ENCODE results near the gene OAT. TPM values are rescaled to one million over a fixed set of nuclear protein-coding genes. Genes with fewer than 3 reads are reported as not detected.

Gene OAT
- total RNA-seq, 1 experiment from 2014 or later = 79.8 TPM

DNA sequence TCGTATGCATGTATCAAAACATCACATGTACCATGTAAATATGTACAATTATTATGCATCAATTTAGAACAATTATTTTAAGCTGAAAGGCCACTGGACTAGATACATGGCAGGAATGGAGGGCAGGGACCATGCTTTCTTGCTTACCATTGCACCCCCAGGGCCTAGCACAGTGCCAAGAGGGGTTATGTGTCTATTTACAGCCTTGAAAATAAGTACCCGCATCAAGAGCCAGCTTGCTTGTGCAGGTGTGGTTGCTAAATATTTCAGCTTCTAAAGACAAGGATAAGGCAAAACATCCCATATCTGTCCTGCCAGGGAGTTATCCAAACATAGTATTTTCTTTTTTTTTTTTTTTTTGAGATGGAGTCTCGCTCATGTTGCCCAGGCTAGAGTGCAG, 14.7 kb upstream of the OAT start:
- H3K4me1 ChIP-seq (ENCODE audit: insufficient read depth, low read length) = peaks cover 10% of the 10 kb centered on the region
- no peak for ATAC-seq
- ChIA-PET CTCF (no interaction called here), POLR2A (ENCODE audit: unreplicated experiment) (interaction anchor here (0.6 kb wide), 1 partner anchor 1287 kb away, joined by 9 read pairs; no protein-coding TSS in a partner anchor)
- H3K79me2 ChIP-seq (ENCODE audit: low read length) = no peaks in the 10 kb centered on the region
- no peak overlapping the region for H3K4me2 ChIP-seq (ENCODE audit: low read length)
- no TSS peak for BruUV-seq (replicated peaks)
- TF ChIP-seq EZH2phosphoT487 (IDR thresholded peaks at IDR 0.05; ENCODE audit: borderline replicate concordance, low read length) (no peak), EZH2 (IDR thresholded peaks at IDR 0.05; ENCODE audit: low read length, unreplicated experiment) (no peak)
- TF ChIP-seq, protein P1, sequence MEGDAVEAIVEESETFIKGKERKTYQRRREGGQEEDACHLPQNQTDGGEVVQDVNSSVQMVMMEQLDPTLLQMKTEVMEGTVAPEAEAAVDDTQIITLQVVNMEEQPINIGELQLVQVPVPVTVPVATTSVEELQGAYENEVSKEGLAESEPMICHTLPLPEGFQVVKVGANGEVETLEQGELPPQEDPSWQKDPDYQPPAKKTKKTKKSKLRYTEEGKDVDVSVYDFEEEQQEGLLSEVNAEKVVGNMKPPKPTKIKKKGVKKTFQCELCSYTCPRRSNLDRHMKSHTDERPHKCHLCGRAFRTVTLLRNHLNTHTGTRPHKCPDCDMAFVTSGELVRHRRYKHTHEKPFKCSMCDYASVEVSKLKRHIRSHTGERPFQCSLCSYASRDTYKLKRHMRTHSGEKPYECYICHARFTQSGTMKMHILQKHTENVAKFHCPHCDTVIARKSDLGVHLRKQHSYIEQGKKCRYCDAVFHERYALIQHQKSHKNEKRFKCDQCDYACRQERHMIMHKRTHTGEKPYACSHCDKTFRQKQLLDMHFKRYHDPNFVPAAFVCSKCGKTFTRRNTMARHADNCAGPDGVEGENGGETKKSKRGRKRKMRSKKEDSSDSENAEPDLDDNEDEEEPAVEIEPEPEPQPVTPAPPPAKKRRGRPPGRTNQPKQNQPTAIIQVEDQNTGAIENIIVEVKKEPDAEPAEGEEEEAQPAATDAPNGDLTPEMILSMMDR (conservative IDR thresholded peaks at IDR 0.05; ENCODE audit: low read depth, low read length) = no peak
- H3F3A ChIP-seq (ENCODE audit: low read length, unreplicated experiment) = no peaks in the 10 kb centered on the region
- H3K9me3 ChIP-seq (ENCODE audit: low read length) = no peaks in the 10 kb centered on the region
- no peaks in the 10 kb centered on the region for H3K9me2 ChIP-seq (replicated peaks; ENCODE audit: low read length)
- H3K36me3 ChIP-seq (ENCODE audit: low read depth, low read length) = no peaks in the 10 kb centered on the region
- intact Hi-C loops (cut with micrococcal nuclease) = no loop called here
- no peak for DNase-seq
- H3K4me3 ChIP-seq (ENCODE audit: low read length) = no peak overlapping the region
- H3K27me3 ChIP-seq (ENCODE audit: low read length) = no peaks in the 10 kb centered on the region
- H3K9ac ChIP-seq (ENCODE audit: low read length) = no peak overlapping the region
- H4K20me1 ChIP-seq (ENCODE audit: low read length) = no peaks in the 10 kb centered on the region
- no peak overlapping the region for H2AFZ ChIP-seq (ENCODE audit: low read length)
- H3K27ac ChIP-seq (ENCODE audit: low read length) = no peak overlapping the region

DNA sequence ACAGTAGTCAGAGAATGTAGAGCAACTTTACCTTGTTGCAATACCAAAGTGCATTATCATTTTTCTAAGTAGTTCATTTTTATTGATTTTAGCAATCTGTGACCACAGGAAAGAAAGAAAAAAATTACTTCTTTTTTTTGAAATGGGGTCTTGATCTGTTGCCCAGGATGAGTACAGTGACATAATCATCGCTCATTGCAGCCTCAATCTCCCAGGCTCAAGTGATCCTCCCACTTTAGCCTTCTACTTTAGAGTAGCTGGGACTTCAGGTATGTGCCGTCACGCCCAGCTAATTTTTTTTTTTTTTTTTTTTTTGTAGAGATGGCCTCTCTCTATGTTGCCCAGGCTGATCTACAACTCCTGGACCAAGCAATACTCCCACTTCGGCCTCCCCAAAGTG, 11.4 kb upstream of the OAT start:
- CTCF ChIA-PET = no interaction called here
- no peak overlapping the region for H3K4me2 ChIP-seq (ENCODE audit: low read length)
- no peaks in the 10 kb centered on the region for H3F3A ChIP-seq (ENCODE audit: low read length, unreplicated experiment)
- DNase-seq (no peak), ATAC-seq (no peak)
- no peak overlapping the region for H3K4me3 ChIP-seq (ENCODE audit: low read length)
- no peaks in the 10 kb centered on the region for H3K9me3 ChIP-seq (ENCODE audit: low read length)
- no peak overlapping the region for H2AFZ ChIP-seq (ENCODE audit: low read length)
- BruUV-seq (replicated peaks) = no TSS peak
- H3K27ac ChIP-seq (ENCODE audit: low read length) = no peak overlapping the region
- POLR2A ChIA-PET (ENCODE audit: unreplicated experiment) = no interaction called here
- no peaks in the 10 kb centered on the region for H3K9me2 ChIP-seq (replicated peaks; ENCODE audit: low read length)
- H3K79me2 ChIP-seq (ENCODE audit: low read length) = no peaks in the 10 kb centered on the region
- intact Hi-C loops (cut with micrococcal nuclease) = no loop called here
- H3K4me1 ChIP-seq (ENCODE audit: insufficient read depth, low read length) = peaks cover 13% of the 10 kb centered on the region
- H3K36me3 ChIP-seq (ENCODE audit: low read depth, low read length) = no peaks in the 10 kb centered on the region
- H3K27me3 ChIP-seq (ENCODE audit: low read length) = no peaks in the 10 kb centered on the region
- no peaks in the 10 kb centered on the region for H4K20me1 ChIP-seq (ENCODE audit: low read length)
- H3K9ac ChIP-seq (ENCODE audit: low read length) = no peak overlapping the region
- TF ChIP-seq, protein P1 (conservative IDR thresholded peaks at IDR 0.05; ENCODE audit: low read depth, low read length) = no peak
- TF ChIP-seq EZH2 (IDR thresholded peaks at IDR 0.05; ENCODE audit: low read length, unreplicated experiment) = no peak

DNA sequence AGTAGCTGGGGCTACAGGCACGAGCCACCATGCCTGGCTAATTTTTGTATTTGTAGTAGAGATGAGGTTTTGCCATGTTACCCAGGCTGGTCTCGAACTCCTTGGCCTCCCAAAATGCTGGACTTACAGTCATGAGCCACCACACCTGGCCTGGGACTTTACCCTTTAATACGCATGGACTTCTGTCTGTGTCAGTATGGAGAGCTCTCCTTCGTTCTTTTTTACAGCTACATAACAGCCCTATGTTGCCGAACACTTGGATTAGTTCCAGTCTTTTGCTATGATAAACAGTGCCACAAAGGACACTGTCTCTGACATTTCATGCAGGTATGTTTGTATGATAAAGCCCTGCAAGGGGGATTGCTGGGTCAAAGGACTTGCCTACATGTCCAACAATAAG, 10.9 kb upstream of the OAT start:
- H3K9me2 ChIP-seq (replicated peaks; ENCODE audit: low read length) = no peaks in the 10 kb centered on the region
- no peaks in the 10 kb centered on the region for H3K36me3 ChIP-seq (ENCODE audit: low read depth, low read length)
- peaks cover 8% of the 10 kb centered on the region for H3K4me1 ChIP-seq (ENCODE audit: insufficient read depth, low read length)
- TF ChIP-seq EZH2 (IDR thresholded peaks at IDR 0.05; ENCODE audit: low read length, unreplicated experiment) = no peak
- TF ChIP-seq EZH2phosphoT487 (IDR thresholded peaks at IDR 0.05; ENCODE audit: borderline replicate concordance, low read length) = no peak
- TF ChIP-seq, protein P1 (conservative IDR thresholded peaks at IDR 0.05; ENCODE audit: low read depth, low read length) = no peak
- H3K4me3 ChIP-seq (ENCODE audit: low read length) = no peak overlapping the region
- H3K27ac ChIP-seq (ENCODE audit: low read length) = no peak overlapping the region
- no peak overlapping the region for H3K9ac ChIP-seq (ENCODE audit: low read length)
- no peaks in the 10 kb centered on the region for H3K9me3 ChIP-seq (ENCODE audit: low read length)
- ChIA-PET CTCF (no interaction called here), POLR2A (ENCODE audit: unreplicated experiment) (no interaction called here)
- no peaks in the 10 kb centered on the region for H4K20me1 ChIP-seq (ENCODE audit: low read length)
- no peak overlapping the region for H3K4me2 ChIP-seq (ENCODE audit: low read length)
- intact Hi-C loops (cut with micrococcal nuclease) = no loop called here
- BruUV-seq (replicated peaks) = no TSS peak
- H2AFZ ChIP-seq (ENCODE audit: low read length) = no peak overlapping the region
- no peaks in the 10 kb centered on the region for H3F3A ChIP-seq (ENCODE audit: low read length, unreplicated experiment)
- ATAC-seq = no peak
- no peaks in the 10 kb centered on the region for H3K79me2 ChIP-seq (ENCODE audit: low read length)
- DNase-seq = no peak
- no peaks in the 10 kb centered on the region for H3K27me3 ChIP-seq (ENCODE audit: low read length)

Data from PC-3 (cell line).